A549 treated with AZD9567 at 1 μM for 4 hours (cell line): ENCODE results near the gene FBLIM1. TPM values are rescaled to one million over a fixed set of nuclear protein-coding genes. Genes with fewer than 3 reads are reported as not detected.

ENCODE experiments used
- total RNA-seq: library from RNA; stranded (reverse); fragments of 200-300 nt; extraction: Qiagen RNA extraction; gene quantifications from 5 replicates; pipeline ENCODE4 v1.2.3, GENCODE V29; 2022; ENCODE audit not compliant: insufficient read depth

Gene FBLIM1
- 19.1 to 25.3 TPM (median 23.0 TPM) in 5 replicates for total RNA-seq

GRCh38 chr1:15758343-15758931, at the start of gene FBLIM1:
Gene FBLIM1, plus strand, starts transcription at chr1:15758795. Its CDS starts 6,189 bp downstream, at chr1:15764984.

DNA sequence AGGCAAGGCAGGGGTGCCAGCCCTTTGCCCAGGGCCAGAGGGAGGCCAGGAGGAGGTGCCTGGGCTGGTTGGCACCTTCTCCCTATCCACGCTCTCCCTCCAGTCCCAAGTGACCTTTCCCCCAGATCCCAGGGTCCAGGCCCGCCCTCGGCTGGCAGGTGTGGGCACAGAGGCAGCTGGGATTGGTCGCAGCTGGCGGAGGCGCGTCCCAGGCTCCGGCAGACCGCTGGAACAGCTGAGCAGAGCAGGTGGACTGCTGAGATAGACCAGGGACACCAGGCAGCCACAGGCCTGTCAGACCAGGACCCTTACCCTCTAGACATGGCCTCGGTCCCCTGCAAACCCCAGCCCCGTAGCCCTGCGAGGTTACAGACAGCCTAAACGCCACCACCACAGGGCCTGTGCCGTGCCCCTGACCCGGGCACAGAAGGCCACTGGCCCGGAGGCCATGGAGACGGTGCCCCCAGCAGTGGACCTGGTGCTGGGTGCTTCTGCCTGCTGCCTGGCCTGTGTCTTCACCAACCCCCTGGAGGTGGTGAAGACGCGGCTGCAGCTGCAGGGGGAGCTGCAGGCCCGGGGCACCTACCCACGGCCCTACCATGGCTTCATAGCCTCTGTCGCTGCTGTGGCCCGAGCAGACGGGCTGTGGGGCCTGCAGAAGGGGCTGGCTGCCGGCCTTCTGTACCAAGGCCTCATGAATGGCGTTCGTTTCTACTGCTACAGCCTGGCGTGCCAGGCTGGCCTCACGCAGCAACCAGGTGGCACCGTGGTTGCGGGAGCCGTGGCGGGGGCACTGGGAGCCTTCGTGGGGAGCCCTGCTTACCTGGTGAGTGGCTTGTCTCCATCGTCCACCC, 22.3 kb upstream of the FBLIM1 start, which contains the start of gene SLC25A34:
Gene SLC25A34 (plus strand): TSS at position 221 of the 854 bp plus-strand sequence. CDS start 228 bp downstream, at position 449.

GRCh38 chr1:15742339-15742801, 16.2 kb upstream of the FBLIM1 start, which contains the start of gene TMEM82:
Gene TMEM82, plus strand, starts transcription at chr1:15742499. Its CDS starts 61 bp downstream, at chr1:15742560.

DNA sequence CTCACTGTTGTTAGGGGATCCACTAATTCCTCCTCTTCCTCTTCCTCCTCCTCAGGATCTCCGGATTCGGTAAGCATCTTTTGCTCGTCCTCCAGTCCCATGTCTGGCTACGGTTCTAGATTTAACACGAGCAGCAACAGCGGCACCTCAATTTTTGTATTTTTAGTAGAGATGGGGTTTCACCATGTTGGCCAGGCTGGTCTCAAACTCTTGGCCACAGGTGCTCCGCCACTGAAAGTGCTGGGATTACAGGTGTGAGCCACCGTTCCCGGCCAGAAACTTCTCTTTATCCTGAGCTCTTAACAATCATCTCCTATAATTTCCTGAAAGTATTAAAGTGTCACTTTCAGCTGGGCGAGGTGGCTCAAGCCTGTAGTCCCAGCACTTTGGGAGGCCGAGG, 49.0 kb downstream of the FBLIM1 start, which contains the start of gene UQCRHL:
Gene UQCRHL (minus strand): TSS at position 101 of the 400 bp plus-strand sequence. CDS start 0 bp downstream, at position 101.

Other genes with a start within 250 kb of the FBLIM1 start
- gene CASP9, start 234.6 kb upstream of the FBLIM1 start, total RNA-seq, result 5.9 to 9.3 TPM (median 6.0 TPM) in 5 replicates
- gene DNAJC16, start 231.9 kb upstream of the FBLIM1 start, total RNA-seq, result 4.4 to 5.8 TPM (median 4.5 TPM) in 5 replicates
- gene AGMAT, start 173.7 kb upstream of the FBLIM1 start, total RNA-seq, result 3.1 to 7.5 TPM (median 6.7 TPM) in 5 replicates
- gene DDI2, start 141.3 kb upstream of the FBLIM1 start, total RNA-seq, result 7.2 to 12.5 TPM (median 9.3 TPM) in 5 replicates
- 15.2 to 25.9 TPM (median 25.3 TPM) in 5 replicates for gene PLEKHM2, start 74.5 kb upstream of the FBLIM1 start, total RNA-seq
- gene SLC25A34, start 22.5 kb upstream of the FBLIM1 start, total RNA-seq, result 0.17 to 0.70 TPM (median 0.23 TPM) in 4 of 5 replicates, not detected in the other
- gene TMEM82, start 16.3 kb upstream of the FBLIM1 start, total RNA-seq, result not detected in 5 replicates
- 2.4 to 7.2 TPM (median 6.8 TPM) in 5 replicates for gene UQCRHL, start 48.9 kb downstream of the FBLIM1 start, total RNA-seq
- gene SPEN, start 88.9 kb downstream of the FBLIM1 start, total RNA-seq, result 37.6 to 48.1 TPM (median 42.4 TPM) in 5 replicates
- gene ZBTB17, start 217.3 kb downstream of the FBLIM1 start, total RNA-seq, result 11.9 to 14.4 TPM (median 14.2 TPM) in 5 replicates
- gene SRARP, start 245.4 kb downstream of the FBLIM1 start, total RNA-seq, result not detected in 5 replicates